ENCODE results near the gene GXYLT2.
A peak's percentile ranks its signal among the peaks of the same experiment; 100 is the strongest.

Gene GXYLT2

DNA sequence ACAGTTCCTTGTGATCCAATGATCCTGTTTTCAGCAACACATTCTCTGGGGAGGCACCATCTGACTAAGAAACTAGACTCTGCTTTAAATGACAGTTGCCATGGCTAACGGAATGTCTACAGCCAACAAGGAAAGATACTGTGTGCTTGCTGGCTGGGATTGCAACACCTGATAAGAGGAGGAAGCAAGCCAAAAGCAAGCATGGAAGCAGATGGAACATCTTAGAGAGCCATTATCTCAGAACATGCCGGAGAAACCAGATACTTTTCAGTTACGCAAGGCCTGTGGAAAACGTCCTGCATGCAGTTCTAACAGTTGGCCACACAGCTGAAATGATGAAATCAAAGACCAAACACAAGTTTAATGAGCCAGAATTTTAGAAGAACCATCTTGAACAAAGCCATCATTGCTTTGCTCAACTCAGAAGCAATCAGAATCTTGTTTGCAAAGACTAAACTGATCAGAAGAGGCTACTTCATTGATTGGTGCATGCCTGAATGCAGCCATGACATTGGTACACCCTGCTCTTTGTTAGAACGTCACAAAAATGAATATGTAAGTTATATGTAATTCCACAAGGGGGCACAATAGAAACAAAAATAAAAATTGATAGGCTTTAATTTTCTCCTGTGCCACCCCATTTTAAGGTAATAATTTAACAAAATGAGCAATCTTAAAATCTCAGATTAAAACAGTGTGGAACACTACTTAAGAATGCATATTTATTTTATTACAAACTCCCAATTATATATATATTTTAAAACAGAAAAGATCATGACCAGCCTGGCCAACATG lies 50.8 kb downstream of the GXYLT2 start:
- H3K4me1 ChIP-seq (ENCODE audit: low read length) = no peaks in the 10 kb centered on the region
- H3K9me3 ChIP-seq (ENCODE audit: insufficient read depth, low read length) = no peaks in the 10 kb centered on the region
- H3K27ac ChIP-seq (ENCODE audit: low read length) = no peak overlapping the region
- no peaks in the 10 kb centered on the region for H3K79me2 ChIP-seq (ENCODE audit: low read length)
- TF ChIP-seq, protein P1, sequence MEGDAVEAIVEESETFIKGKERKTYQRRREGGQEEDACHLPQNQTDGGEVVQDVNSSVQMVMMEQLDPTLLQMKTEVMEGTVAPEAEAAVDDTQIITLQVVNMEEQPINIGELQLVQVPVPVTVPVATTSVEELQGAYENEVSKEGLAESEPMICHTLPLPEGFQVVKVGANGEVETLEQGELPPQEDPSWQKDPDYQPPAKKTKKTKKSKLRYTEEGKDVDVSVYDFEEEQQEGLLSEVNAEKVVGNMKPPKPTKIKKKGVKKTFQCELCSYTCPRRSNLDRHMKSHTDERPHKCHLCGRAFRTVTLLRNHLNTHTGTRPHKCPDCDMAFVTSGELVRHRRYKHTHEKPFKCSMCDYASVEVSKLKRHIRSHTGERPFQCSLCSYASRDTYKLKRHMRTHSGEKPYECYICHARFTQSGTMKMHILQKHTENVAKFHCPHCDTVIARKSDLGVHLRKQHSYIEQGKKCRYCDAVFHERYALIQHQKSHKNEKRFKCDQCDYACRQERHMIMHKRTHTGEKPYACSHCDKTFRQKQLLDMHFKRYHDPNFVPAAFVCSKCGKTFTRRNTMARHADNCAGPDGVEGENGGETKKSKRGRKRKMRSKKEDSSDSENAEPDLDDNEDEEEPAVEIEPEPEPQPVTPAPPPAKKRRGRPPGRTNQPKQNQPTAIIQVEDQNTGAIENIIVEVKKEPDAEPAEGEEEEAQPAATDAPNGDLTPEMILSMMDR (IDR thresholded peaks at IDR 0.05; ENCODE audit: low read depth, low read length) = peak; percentile 66
- no peak for TF ChIP-seq EZH2phosphoT487 (IDR thresholded peaks at IDR 0.05; ENCODE audit: low read depth)
- no peaks in the 10 kb centered on the region for H4K20me1 ChIP-seq (ENCODE audit: insufficient read depth, low read length)
- H3K4me3 ChIP-seq (ENCODE audit: low read length) = no peak overlapping the region
- no peaks in the 10 kb centered on the region for H3K36me3 ChIP-seq (replicated peaks; ENCODE audit: low read depth, low read length)
- peak overlapping the region; percentile 81 for H2AFZ ChIP-seq (ENCODE audit: low read depth, low read length)
- peaks cover 11% of the 10 kb centered on the region for H3K27me3 ChIP-seq (ENCODE audit: low read depth, low read length)
- no peak overlapping the region for H3K9ac ChIP-seq (ENCODE audit: low read length)
- H3K4me2 ChIP-seq (ENCODE audit: low read length) = peak overlapping the region; percentile 50

DNA sequence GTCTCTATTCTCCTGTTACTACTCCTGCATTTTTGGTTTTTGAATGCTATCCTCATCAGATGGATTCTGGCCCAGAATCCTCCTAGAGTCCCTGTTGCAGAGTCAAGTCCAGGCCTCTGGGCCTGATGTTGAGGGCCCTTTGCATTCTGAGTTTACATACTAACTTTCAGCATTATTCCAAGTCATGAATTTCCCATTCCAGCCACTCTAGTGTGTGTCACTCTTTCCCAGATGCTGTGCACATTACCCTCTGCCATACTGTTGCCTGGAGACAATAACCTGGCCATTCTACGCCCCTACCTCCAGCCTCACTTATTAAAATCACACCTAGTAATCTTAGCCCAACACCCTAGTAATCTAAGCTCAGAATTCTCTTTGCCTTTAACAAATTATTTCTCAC lies 53.4 kb downstream of the GXYLT2 start:
- Histone ChIP-seq H3K27me3 (ENCODE audit: low read depth, low read length) (peaks cover 11% of the 10 kb centered on the region), H3K4me1 (ENCODE audit: low read length) (no peaks in the 10 kb centered on the region), H3K4me2 (ENCODE audit: low read length) (no peak overlapping the region), H3K9ac (ENCODE audit: low read length) (no peak overlapping the region), H3K4me3 (ENCODE audit: low read length) (no peak overlapping the region), H2AFZ (ENCODE audit: low read depth, low read length) (no peak overlapping the region), H4K20me1 (ENCODE audit: insufficient read depth, low read length) (no peaks in the 10 kb centered on the region), H3K27ac (ENCODE audit: low read length) (no peak overlapping the region), H3K79me2 (ENCODE audit: low read length) (no peaks in the 10 kb centered on the region), H3K9me3 (ENCODE audit: insufficient read depth, low read length) (no peaks in the 10 kb centered on the region), H3K36me3 (replicated peaks; ENCODE audit: low read depth, low read length) (no peaks in the 10 kb centered on the region)
- TF ChIP-seq, protein P1 (IDR thresholded peaks at IDR 0.05; ENCODE audit: low read depth, low read length) = no peak
- no peak for TF ChIP-seq EZH2phosphoT487 (IDR thresholded peaks at IDR 0.05; ENCODE audit: low read depth)

DNA sequence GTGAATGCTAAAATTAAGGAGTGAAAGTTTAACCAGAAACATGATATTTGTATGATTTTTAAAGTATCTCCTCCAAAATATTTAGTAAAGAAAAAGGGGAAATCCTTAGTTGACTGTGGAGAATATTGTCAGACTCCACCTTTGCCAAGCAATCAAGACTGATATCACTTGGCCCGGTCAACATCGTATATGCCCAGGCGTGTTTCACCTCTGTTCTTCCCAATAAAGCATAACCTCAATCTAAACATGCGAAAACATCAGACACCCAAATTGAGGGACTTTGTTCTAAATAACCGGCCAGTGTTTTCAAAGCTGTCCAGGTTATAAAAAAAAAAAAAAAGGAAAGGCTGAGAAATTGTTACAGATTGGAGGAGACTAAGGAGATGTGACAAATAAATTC lies 54.6 kb downstream of the GXYLT2 start:
- peaks cover 3% of the 10 kb centered on the region; the same call in 1 of the 2 replicates for H3K27me3 ChIP-seq (ENCODE audit: low read depth, low read length)
- H3K4me2 ChIP-seq (ENCODE audit: low read length) = no peak overlapping the region
- H3K79me2 ChIP-seq (ENCODE audit: low read length) = no peaks in the 10 kb centered on the region
- no peak overlapping the region for H3K9ac ChIP-seq (ENCODE audit: low read length)
- H3K9me3 ChIP-seq (ENCODE audit: insufficient read depth, low read length) = no peaks in the 10 kb centered on the region
- no peak overlapping the region for H3K4me3 ChIP-seq (ENCODE audit: low read length)
- H3K27ac ChIP-seq (ENCODE audit: low read length) = no peak overlapping the region
- no peaks in the 10 kb centered on the region for H3K4me1 ChIP-seq (ENCODE audit: low read length)
- TF ChIP-seq, protein P1 (IDR thresholded peaks at IDR 0.05; ENCODE audit: low read depth, low read length) = no peak
- no peak for TF ChIP-seq EZH2phosphoT487 (IDR thresholded peaks at IDR 0.05; ENCODE audit: low read depth)
- no peaks in the 10 kb centered on the region for H4K20me1 ChIP-seq (ENCODE audit: insufficient read depth, low read length)
- H3K36me3 ChIP-seq (replicated peaks; ENCODE audit: low read depth, low read length) = no peaks in the 10 kb centered on the region
- no peak overlapping the region for H2AFZ ChIP-seq (ENCODE audit: low read depth, low read length)

- H3K27me3 ChIP-seq (ENCODE audit: low read depth, low read length) = no peaks in the 10 kb centered on the region
- no peak overlapping the region for H2AFZ ChIP-seq (ENCODE audit: low read depth, low read length)
- no peaks in the 10 kb centered on the region for H3K4me1 ChIP-seq (ENCODE audit: low read length)
- no peaks in the 10 kb centered on the region for H4K20me1 ChIP-seq (ENCODE audit: insufficient read depth, low read length)
- no peak for TF ChIP-seq EZH2phosphoT487 (IDR thresholded peaks at IDR 0.05; ENCODE audit: low read depth)
- TF ChIP-seq, protein P1 (IDR thresholded peaks at IDR 0.05; ENCODE audit: low read depth, low read length) = no peak
- H3K4me2 ChIP-seq (ENCODE audit: low read length) = no peak overlapping the region
- H3K9me3 ChIP-seq (ENCODE audit: insufficient read depth, low read length) = no peaks in the 10 kb centered on the region
- H3K79me2 ChIP-seq (ENCODE audit: low read length) = no peaks in the 10 kb centered on the region
- H3K9ac ChIP-seq (ENCODE audit: low read length) = no peak overlapping the region
- no peak overlapping the region for H3K27ac ChIP-seq (ENCODE audit: low read length)
- H3K4me3 ChIP-seq (ENCODE audit: low read length) = no peak overlapping the region
- H3K36me3 ChIP-seq (replicated peaks; ENCODE audit: low read depth, low read length) = no peaks in the 10 kb centered on the region
Measured at GRCh38 chr3:72944696-72945095, 56.9 kb downstream of the GXYLT2 start.

All from OCI-LY3 (cell line).